A673 (cell line): ENCODE measurements around the gene ARID3C. TPM values are rescaled to one million over a fixed set of nuclear protein-coding genes. Genes with fewer than 3 reads are reported as not detected.

Experiments used
- BruUV-seq: library from RNA; stranded (reverse); fragments of 400-500 nt; replicated peaks from 2 replicates; lab custom pipeline; 2021; lab: Mats Ljungman, UMichigan
- CTCF ChIA-PET: fragments of 300-600 bp; sonication (Branson Sonifier 250); formaldehyde crosslinking; loops from one replicate; lab custom pipeline; 2022; ENCODE audit warnings: antibody characterized with exemption; lab: Charles Lee
- POLR2A ChIA-PET: fragments of 300-600 bp; sonication (Branson Sonifier 250); formaldehyde crosslinking; loops from one replicate; lab custom pipeline; 2022; ENCODE audit warnings: antibody characterized with exemption; ENCODE audit not compliant: low non-redundant PET; lab: Charles Lee
- DNase-seq: peaks from one replicate; pipeline ENCODE4 v3.0.0-alpha.2; 2015; ENCODE audit warnings: low spot score
- H3K27ac ChIP-seq: fragments of 200-600 bp; sonication (generic); 2 replicates; pipeline ENCODE4 v1.5.1; 2016; ENCODE audit warnings: mixed run types, low read depth, mild to moderate bottlenecking, mixed read lengths, antibody characterized with exemption, low read length; ENCODE audit not compliant: poor library complexity, severe bottlenecking
- H3K27me3 ChIP-seq: fragments of 200-600 bp; sonication (generic); replicated peaks from 2 replicates; pipeline ENCODE4 v1.6.1; 2017; ENCODE audit warnings: mixed run types, low read depth, mild to moderate bottlenecking, mixed read lengths, antibody characterized with exemption, low read length; ENCODE audit not compliant: insufficient read depth, poor library complexity
- H3K36me3 ChIP-seq: fragments of 200-600 bp; sonication (generic); 2 replicates; pipeline ENCODE4 v1.6.1; 2016; ENCODE audit warnings: mixed run types, mild to moderate bottlenecking, mixed read lengths, antibody characterized with exemption, low read length; ENCODE audit not compliant: insufficient read depth, poor library complexity, severe bottlenecking
- H3K4me1 ChIP-seq: fragments of 200-600 bp; sonication (generic); 2 replicates; pipeline ENCODE4 v1.6.1; 2017; ENCODE audit warnings: mixed run types, mild to moderate bottlenecking, mixed read lengths, antibody characterized with exemption, low read length; ENCODE audit not compliant: insufficient read depth, poor library complexity, severe bottlenecking
- H3K4me3 ChIP-seq: fragments of 200-600 bp; sonication (generic); 2 replicates; pipeline ENCODE4 v1.5.1; 2016; ENCODE audit warnings: low read depth, mixed run types, mild to moderate bottlenecking, mixed read lengths, low read length; ENCODE audit not compliant: poor library complexity, severe bottlenecking
- H3K9me3 ChIP-seq: fragments of 200-600 bp; sonication (generic); 2 replicates; pipeline ENCODE4 v1.6.1; 2016; ENCODE audit warnings: mixed run types, low read depth, mild to moderate bottlenecking, mixed read lengths, antibody characterized with exemption, low read length; ENCODE audit not compliant: poor library complexity, severe bottlenecking
- EZH2 ChIP-seq: fragments of 200-600 bp; sonication (generic); IDR thresholded peaks from 2 replicates; pipeline ENCODE4 v1.6.1; 2017; ENCODE audit warnings: borderline replicate concordance, low read depth, mild to moderate bottlenecking, mixed read lengths, antibody characterized with exemption, low read length; ENCODE audit not compliant: poor library complexity, severe bottlenecking
- intact Hi-C: fragments of 100-400 bp; cut with micrococcal nuclease; formaldehyde crosslinking; loops from one replicate; pipeline ENCODE4 v1.10.0; 2022; ENCODE audit not compliant: unreplicated experiment
- total RNA-seq: library from RNA; stranded (reverse); gene quantifications from 2 replicates; pipeline ENCODE4 v1.2.3, GENCODE V29; 2021
- TF ChIP-seq, protein P1 (sequence below): fragments of 300-800, 200-600 bp; sonication (generic); conservative IDR thresholded peaks from 2 replicates; pipeline ENCODE4 v1.5.1; 2017; ENCODE audit warnings: low read depth, mild to moderate bottlenecking, antibody characterized with exemption, low read length, moderate library complexity, mixed read lengths

Gene ARID3C
- total RNA-seq, 1 experiment from 2014 or later = not detected

DNA sequence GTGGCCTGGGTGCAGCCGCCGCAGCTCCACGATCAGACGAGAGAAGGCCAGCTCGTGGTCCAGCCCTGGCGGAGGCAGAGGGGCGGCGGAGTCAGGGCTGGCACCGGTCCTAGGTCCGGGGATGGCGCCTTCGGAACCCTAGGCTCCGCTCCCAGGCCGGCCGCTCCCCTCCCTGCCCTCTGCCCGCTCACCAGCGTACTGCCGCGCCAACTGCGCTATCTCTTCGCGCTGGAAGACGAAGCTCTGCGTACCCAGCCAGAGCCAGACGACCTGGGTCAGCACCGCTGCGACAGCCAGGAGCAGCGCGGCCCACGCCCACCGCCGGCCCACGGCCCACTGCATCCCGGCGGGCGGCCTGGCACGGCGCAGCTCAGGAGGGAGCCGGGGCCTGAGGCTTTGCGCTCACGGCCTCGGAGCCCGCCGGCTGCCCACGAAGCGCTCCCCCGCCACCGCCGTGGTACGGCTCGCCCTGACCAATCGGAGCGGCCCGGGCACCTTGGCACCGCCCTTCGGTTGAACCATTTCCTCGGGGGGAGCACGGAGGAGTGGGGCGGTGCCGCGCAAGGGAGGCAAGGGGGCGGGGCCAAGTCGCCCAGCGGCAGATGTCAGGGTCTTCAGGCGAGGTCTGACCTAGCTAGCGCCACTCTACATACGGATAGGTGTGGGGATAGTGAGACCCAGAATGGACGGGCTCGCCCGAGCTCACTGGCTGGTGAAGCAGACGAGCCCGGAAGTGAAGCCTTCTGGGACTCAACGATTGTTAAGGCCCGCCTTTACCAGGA lies 8.7 kb upstream of the ARID3C start, which contains the start of gene SIGMAR1:
SIGMAR1 (minus strand) TSS at position 432 of the 782 bp plus-strand sequence; CDS start at position 342, 90 bp downstream.
- CTCF ChIA-PET = interaction anchor here (0.5 kb wide), 1 partner anchor 317 kb away, joined by 6 read pairs; no protein-coding TSS in a partner anchor
- Histone ChIP-seq H3K4me1 (peaks cover 6% of the 10 kb centered on the region), H3K4me3 (peak within 1 kb of the TSS; percentile 76), H3K9me3 (no peaks in the 10 kb centered on the region), H3K27ac (peak within 1 kb of the TSS; percentile 87), H3K27me3 (no peaks in the 10 kb centered on the region), H3K36me3 (peaks cover 14% of the 10 kb centered on the region)
- no TSS peak for BruUV-seq
- POLR2A ChIA-PET = no interaction called here
- DNase-seq = peak; percentile 96
- TF ChIP-seq, protein P1, sequence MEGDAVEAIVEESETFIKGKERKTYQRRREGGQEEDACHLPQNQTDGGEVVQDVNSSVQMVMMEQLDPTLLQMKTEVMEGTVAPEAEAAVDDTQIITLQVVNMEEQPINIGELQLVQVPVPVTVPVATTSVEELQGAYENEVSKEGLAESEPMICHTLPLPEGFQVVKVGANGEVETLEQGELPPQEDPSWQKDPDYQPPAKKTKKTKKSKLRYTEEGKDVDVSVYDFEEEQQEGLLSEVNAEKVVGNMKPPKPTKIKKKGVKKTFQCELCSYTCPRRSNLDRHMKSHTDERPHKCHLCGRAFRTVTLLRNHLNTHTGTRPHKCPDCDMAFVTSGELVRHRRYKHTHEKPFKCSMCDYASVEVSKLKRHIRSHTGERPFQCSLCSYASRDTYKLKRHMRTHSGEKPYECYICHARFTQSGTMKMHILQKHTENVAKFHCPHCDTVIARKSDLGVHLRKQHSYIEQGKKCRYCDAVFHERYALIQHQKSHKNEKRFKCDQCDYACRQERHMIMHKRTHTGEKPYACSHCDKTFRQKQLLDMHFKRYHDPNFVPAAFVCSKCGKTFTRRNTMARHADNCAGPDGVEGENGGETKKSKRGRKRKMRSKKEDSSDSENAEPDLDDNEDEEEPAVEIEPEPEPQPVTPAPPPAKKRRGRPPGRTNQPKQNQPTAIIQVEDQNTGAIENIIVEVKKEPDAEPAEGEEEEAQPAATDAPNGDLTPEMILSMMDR = no peak
- no peak for TF ChIP-seq EZH2
- intact Hi-C loops = no loop called here

DNA sequence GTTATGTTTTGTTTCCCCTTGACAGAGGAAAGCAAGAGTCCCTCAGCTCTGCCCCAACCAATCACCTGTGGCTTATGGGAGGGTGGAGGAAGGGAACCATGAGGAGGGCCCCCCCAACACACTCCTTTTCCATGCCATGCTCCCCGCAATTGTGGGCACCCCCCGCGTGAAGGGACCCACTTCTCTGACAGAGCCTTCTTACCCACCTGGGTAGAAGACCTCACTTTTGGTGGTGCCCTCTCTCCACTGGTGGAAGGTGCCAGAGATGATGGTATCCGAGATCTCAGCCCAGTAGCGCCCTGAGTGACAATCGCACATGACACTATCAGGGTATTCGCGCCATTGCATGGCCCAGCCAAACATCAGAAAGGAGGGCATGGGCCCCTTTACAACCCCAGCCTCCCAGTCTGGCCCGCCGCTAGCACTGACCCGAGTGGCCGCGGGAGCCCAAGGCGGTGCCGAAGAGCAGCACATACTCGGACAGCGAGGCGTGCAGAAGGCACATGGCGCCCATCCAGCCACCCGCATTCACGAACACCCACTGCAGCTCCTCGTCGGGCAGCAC lies 8.0 kb upstream of the ARID3C start:
- peaks cover 6% of the 10 kb centered on the region for H3K4me1 ChIP-seq
- ChIA-PET POLR2A (no interaction called here), CTCF (no interaction called here)
- DNase-seq = peak; percentile 30
- no TSS peak for BruUV-seq
- no peak for TF ChIP-seq EZH2
- intact Hi-C loops = no loop called here
- H3K4me3 ChIP-seq = peak overlapping the region; percentile 76
- H3K36me3 ChIP-seq = peaks cover 14% of the 10 kb centered on the region
- no peaks in the 10 kb centered on the region for H3K27me3 ChIP-seq
- H3K27ac ChIP-seq = peak overlapping the region; percentile 87
- H3K9me3 ChIP-seq = no peaks in the 10 kb centered on the region

DNA sequence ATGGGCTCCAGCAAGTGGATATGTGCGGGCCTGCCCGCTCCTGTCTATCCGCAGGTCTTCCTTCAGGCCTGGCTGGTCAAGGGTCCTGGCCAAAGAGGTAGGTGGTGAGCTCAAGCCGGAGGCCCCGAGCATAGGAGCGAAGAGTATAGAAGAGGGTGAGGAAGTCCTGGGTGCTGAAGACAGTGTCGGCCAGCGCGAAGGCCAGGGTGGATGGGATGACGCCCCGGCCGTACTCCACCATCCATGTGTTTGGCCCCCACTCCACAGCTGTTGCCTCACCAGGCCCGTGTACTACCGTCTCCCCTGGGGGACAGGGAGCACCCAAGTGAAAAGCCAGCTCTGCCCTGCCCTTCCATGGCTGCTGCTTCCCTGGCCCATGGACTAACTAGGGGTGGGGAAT lies 6.7 kb upstream of the ARID3C start:
- ChIA-PET CTCF (no interaction called here), POLR2A (no interaction called here)

More for the DNA sequence above, 6.7 kb upstream of the ARID3C start:
- BruUV-seq = no TSS peak
- Histone ChIP-seq H3K27ac (peak overlapping the region; percentile 8), H3K4me1 (peaks cover 6% of the 10 kb centered on the region), H3K4me3 (peak overlapping the region; percentile 76), H3K9me3 (no peaks in the 10 kb centered on the region), H3K36me3 (peaks cover 14% of the 10 kb centered on the region), H3K27me3 (peaks cover 6% of the 10 kb centered on the region)
- TF ChIP-seq, protein P1 = no peak
- TF ChIP-seq EZH2 = no peak
- intact Hi-C loops = loop anchor here (2.0 kb wide), 1 partner anchor 23 kb away; the partner anchor contains the start of gene RPP25L
- no peak for DNase-seq
